Measurements from ENCODE around the gene SSH2. TPM values are rescaled to one million over a fixed set of nuclear protein-coding genes. Genes with fewer than 3 reads are reported as not detected.

Gene SSH2
- total and polyA plus RNA-seq, 3 donors from 2014 or later: 31.0 to 62.3 (median 37.4) TPM

DNA sequence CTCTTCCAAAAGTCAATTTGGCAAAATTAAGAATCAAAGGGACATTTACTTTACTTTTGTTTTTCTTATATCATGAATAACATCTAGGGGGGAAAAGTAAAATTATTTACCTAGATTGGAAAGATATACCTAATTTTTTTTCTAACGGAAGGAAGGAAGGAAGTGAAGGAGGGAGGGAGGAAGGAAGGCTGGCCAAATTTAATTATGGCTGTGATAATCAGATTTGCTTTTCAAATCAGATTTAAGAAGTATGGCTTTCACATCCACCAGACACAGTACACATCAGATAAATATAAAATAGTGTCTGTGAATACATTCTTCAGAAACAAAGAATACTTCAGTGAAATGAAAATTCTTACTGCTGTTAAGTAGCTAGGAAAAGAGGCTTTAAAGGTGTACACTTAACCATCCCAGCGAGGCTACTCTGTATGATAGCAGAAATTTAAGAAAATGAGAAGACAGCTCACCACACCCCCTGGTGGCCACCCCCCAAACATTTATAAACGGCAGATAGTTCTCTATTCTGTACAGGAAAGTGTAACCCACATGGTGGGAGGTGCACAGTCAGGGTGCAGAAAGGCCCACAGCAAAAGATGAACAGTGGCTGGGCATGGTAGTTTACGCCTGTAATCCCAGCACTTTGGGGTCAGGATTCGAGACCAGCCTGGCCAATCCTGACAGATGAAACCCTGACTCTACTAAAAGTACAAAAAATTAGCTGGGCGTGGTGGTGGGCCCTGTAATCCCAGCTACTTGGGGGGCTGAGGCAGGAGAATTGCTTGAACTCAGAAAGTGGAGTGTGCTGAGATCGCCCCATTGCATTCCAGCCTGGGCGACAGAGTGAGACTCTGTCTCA is 150.8 kb downstream of the SSH2 start:
- no peak overlapping the region for H3K27ac ChIP-seq
- no peaks in the 10 kb centered on the region for H3K27me3 ChIP-seq
- peak; percentile 86 for DNase-seq
- intact Hi-C loops (cut with DNase I; ENCODE audit: low total_unique reads): loop anchor here (5.0 kb wide), 1 partner anchor 152 kb away; no protein-coding TSS in a partner anchor
- H3K4me3 ChIP-seq: no peak overlapping the region
- no peaks in the 10 kb centered on the region for H3K9me3 ChIP-seq
- no peaks in the 10 kb centered on the region for H3K36me3 ChIP-seq (ENCODE audit: low read depth, missing control alignments)
- no peak for TF ChIP-seq POLR2A (IDR thresholded peaks at IDR 0.05)
- TF ChIP-seq, protein P1, sequence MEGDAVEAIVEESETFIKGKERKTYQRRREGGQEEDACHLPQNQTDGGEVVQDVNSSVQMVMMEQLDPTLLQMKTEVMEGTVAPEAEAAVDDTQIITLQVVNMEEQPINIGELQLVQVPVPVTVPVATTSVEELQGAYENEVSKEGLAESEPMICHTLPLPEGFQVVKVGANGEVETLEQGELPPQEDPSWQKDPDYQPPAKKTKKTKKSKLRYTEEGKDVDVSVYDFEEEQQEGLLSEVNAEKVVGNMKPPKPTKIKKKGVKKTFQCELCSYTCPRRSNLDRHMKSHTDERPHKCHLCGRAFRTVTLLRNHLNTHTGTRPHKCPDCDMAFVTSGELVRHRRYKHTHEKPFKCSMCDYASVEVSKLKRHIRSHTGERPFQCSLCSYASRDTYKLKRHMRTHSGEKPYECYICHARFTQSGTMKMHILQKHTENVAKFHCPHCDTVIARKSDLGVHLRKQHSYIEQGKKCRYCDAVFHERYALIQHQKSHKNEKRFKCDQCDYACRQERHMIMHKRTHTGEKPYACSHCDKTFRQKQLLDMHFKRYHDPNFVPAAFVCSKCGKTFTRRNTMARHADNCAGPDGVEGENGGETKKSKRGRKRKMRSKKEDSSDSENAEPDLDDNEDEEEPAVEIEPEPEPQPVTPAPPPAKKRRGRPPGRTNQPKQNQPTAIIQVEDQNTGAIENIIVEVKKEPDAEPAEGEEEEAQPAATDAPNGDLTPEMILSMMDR (IDR thresholded peaks at IDR 0.05): peak; percentile 87 to 92 (median 88)
- H3K4me1 ChIP-seq: no peaks in the 10 kb centered on the region
- WGBS, 2 donors: 44 to 57% methylated on average over 8 of the region's 8 CpGs

DNA sequence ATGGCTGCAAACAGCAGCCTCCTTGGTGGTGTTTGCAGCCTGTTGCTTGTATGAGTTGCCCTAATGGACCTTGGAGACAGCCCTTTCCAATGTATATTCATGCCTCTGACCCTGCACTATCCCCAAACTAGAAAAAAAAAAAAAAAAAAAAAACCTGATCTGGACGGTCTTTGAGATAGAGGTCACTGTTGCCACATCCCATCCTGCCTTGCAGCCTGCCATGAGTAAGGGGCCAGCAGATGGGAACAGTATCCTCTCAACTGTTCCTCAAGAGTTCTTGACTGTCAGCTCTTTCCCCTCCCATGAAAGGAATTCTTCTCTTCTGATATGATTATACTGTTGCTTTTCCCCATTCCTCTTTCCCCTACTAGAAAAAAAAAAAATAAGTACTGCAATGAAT is 152.4 kb downstream of the SSH2 start:
- H3K36me3 ChIP-seq (ENCODE audit: low read depth, missing control alignments): no peaks in the 10 kb centered on the region
- no peak overlapping the region for H3K27ac ChIP-seq
- no peaks in the 10 kb centered on the region for H3K4me1 ChIP-seq
- H3K9me3 ChIP-seq: no peaks in the 10 kb centered on the region
- no peak overlapping the region for H3K4me3 ChIP-seq
- H3K27me3 ChIP-seq: no peaks in the 10 kb centered on the region
- TF ChIP-seq, protein P1 (IDR thresholded peaks at IDR 0.05): no peak
- no peak for TF ChIP-seq POLR2A (IDR thresholded peaks at IDR 0.05)
- intact Hi-C loops (cut with DNase I; ENCODE audit: low total_unique reads): loop anchor here (5.0 kb wide), 1 partner anchor 150 kb away; no protein-coding TSS in a partner anchor
- WGBS, 2 donors: 88% methylated on average over 1 of the region's 1 CpG
- no peak for DNase-seq

DNA sequence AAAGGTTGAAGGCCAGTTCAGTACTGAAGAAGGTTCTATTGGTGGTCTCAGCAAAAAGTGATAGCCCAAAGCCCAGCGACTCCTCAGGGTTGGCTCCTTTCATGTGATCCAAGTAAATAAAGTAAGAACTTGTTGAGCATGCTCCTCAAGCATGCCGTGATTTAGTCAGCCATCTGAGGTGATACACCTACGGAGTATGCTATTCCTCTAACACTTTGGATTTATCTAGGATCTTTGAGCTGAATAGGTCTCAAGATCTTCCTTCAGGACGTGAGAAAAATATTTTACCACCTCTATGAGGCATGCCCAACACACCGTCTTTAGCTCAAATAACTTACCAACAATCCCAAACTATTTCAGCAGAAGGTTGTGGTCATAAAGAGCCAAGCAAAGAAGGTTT is 154.0 kb downstream of the SSH2 start:
- 90 to 96% methylated on average over 5 of the region's 5 CpGs for WGBS, 2 donors
- Histone ChIP-seq H3K4me3 (no peak overlapping the region), H3K36me3 (ENCODE audit: low read depth, missing control alignments) (no peaks in the 10 kb centered on the region), H3K27ac (no peak overlapping the region), H3K4me1 (no peaks in the 10 kb centered on the region), H3K9me3 (no peaks in the 10 kb centered on the region), H3K27me3 (no peaks in the 10 kb centered on the region)
- TF ChIP-seq, protein P1 (IDR thresholded peaks at IDR 0.05): no peak
- no peak for TF ChIP-seq POLR2A (IDR thresholded peaks at IDR 0.05)
- intact Hi-C loops (cut with DNase I; ENCODE audit: low total_unique reads): loop anchor here (5.0 kb wide), 1 partner anchor 149 kb away; no protein-coding TSS in a partner anchor
- no peak for DNase-seq

DNA sequence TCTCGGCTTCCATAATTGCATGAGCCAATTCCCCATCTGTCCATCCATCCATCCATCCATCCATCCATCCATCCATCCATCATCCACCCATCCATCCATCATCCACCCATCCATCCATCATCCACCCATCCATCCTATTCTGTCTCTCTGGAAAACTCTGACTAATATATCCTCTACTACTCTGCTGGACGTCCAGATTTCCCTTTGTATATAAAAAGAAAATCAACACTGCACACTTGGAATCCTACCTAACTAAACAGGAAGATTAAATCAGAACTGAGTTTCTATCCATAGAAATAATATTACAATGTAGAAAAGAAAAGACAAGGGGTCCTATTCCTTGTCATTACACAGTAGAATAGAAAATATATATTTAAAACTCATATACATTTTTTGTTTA is 157.0 kb downstream of the SSH2 start:
- Histone ChIP-seq H3K27me3 (no peaks in the 10 kb centered on the region), H3K9me3 (no peaks in the 10 kb centered on the region), H3K36me3 (ENCODE audit: low read depth, missing control alignments) (no peaks in the 10 kb centered on the region), H3K27ac (no peak overlapping the region), H3K4me3 (no peak overlapping the region), H3K4me1 (no peaks in the 10 kb centered on the region)
- no peak for DNase-seq
- no peak for TF ChIP-seq POLR2A (IDR thresholded peaks at IDR 0.05)
- TF ChIP-seq, protein P1 (IDR thresholded peaks at IDR 0.05): no peak
- intact Hi-C loops (cut with DNase I; ENCODE audit: low total_unique reads): no loop called here
- WGBS, 2 donors: 82 to 86% methylated on average over 2 of the region's 2 CpGs
